ENCODE data around the gene SEMA3C.

Gene SEMA3C

DNA sequence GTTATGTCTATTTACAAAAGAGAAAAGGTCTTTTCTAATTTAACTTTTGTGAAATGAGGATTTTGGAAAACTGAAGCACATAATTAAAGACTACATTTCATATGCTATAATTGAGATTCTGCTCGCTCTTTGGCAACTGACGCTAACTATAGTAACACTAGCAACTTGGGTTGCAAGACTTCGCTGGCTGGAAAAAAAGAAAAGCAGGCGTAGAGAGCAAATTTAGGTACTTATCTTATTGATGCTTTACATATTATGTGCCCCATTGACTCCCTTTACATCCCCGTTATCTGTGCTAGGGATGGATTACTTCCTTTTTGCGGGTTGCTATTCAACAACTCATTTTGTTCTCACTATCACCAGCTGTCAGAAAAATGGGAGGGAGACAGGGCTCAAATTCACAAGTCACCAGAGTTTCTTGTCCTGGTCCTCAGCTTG lies 10.5 kb downstream of the SEMA3C start:
- Histone ChIP-seq H3K4me3 (ENCODE audit: low read length, poor library complexity, severe bottlenecking) (no peak overlapping the region), H3K4me2 (ENCODE audit: low read depth, low read length, poor library complexity, severe bottlenecking) (no peak overlapping the region), H3K9me3 (ENCODE audit: insufficient read depth, low read depth, low read length) (no peaks in the 10 kb centered on the region), H3K27me3 (ENCODE audit: insufficient read depth, low read length, poor library complexity, severe bottlenecking) (no peaks in the 10 kb centered on the region), H3K4me1 (ENCODE audit: insufficient read depth, low read length, poor library complexity, severe bottlenecking) (no peaks in the 10 kb centered on the region), H3F3A (ENCODE audit: low read depth) (no peaks in the 10 kb centered on the region), H3K9ac (ENCODE audit: low read depth, low read length, poor library complexity, severe bottlenecking) (no peak overlapping the region), H3K36me3 (ENCODE audit: insufficient read depth, low read length) (no peaks in the 10 kb centered on the region), H3K9me2 (replicated peaks; ENCODE audit: low read depth, low read length) (no peaks in the 10 kb centered on the region), H4K20me1 (ENCODE audit: insufficient read depth, low read length, poor library complexity, severe bottlenecking) (no peaks in the 10 kb centered on the region), H3K79me2 (ENCODE audit: insufficient read depth, low read length) (no peaks in the 10 kb centered on the region), H2AFZ (ENCODE audit: low read length) (no peak overlapping the region)
- TF ChIP-seq CTCF (conservative IDR thresholded peaks at IDR 0.05; ENCODE audit: low read length): no peak
- TF ChIP-seq EZH2phosphoT487 (IDR thresholded peaks at IDR 0.05; ENCODE audit: borderline replicate concordance): no peak

- no peaks in the 10 kb centered on the region for H3K9me2 ChIP-seq (replicated peaks; ENCODE audit: low read depth, low read length)
- no peaks in the 10 kb centered on the region for H3K9me3 ChIP-seq (ENCODE audit: insufficient read depth, low read depth, low read length)
- no peak overlapping the region for H3K4me2 ChIP-seq (ENCODE audit: low read depth, low read length, poor library complexity, severe bottlenecking)
- no peak overlapping the region for H3K9ac ChIP-seq (ENCODE audit: low read depth, low read length, poor library complexity, severe bottlenecking)
- H3K4me3 ChIP-seq (ENCODE audit: low read length, poor library complexity, severe bottlenecking): no peak overlapping the region
- no peaks in the 10 kb centered on the region for H3K36me3 ChIP-seq (ENCODE audit: insufficient read depth, low read length)
- no peaks in the 10 kb centered on the region for H3K79me2 ChIP-seq (ENCODE audit: insufficient read depth, low read length)
- H4K20me1 ChIP-seq (ENCODE audit: insufficient read depth, low read length, poor library complexity, severe bottlenecking): no peaks in the 10 kb centered on the region
- H3K4me1 ChIP-seq (ENCODE audit: insufficient read depth, low read length, poor library complexity, severe bottlenecking): no peaks in the 10 kb centered on the region
- no peaks in the 10 kb centered on the region for H3K27me3 ChIP-seq (ENCODE audit: insufficient read depth, low read length, poor library complexity, severe bottlenecking)
- H3F3A ChIP-seq (ENCODE audit: low read depth): no peaks in the 10 kb centered on the region
- H2AFZ ChIP-seq (ENCODE audit: low read length): no peak overlapping the region
- no peak for TF ChIP-seq EZH2phosphoT487 (IDR thresholded peaks at IDR 0.05; ENCODE audit: borderline replicate concordance)
- TF ChIP-seq CTCF (conservative IDR thresholded peaks at IDR 0.05; ENCODE audit: low read length): no peak
These were observed 11.2 kb downstream of the SEMA3C start for GRCh38 chr7:80907612-80908011.

GRCh38 chr7:80907141-80907601 lies 11.7 kb downstream of the SEMA3C start:
- no peaks in the 10 kb centered on the region for H3K27me3 ChIP-seq (ENCODE audit: insufficient read depth, low read length, poor library complexity, severe bottlenecking)
- no peaks in the 10 kb centered on the region for H3F3A ChIP-seq (ENCODE audit: low read depth)
- H2AFZ ChIP-seq (ENCODE audit: low read length): no peak overlapping the region
- no peak overlapping the region for H3K9ac ChIP-seq (ENCODE audit: low read depth, low read length, poor library complexity, severe bottlenecking)
- TF ChIP-seq CTCF (conservative IDR thresholded peaks at IDR 0.05; ENCODE audit: low read length): no peak
- TF ChIP-seq EZH2phosphoT487 (IDR thresholded peaks at IDR 0.05; ENCODE audit: borderline replicate concordance): no peak
- no peak overlapping the region for H3K4me3 ChIP-seq (ENCODE audit: low read length, poor library complexity, severe bottlenecking)
- no peaks in the 10 kb centered on the region for H3K36me3 ChIP-seq (ENCODE audit: insufficient read depth, low read length)
- no peaks in the 10 kb centered on the region for H4K20me1 ChIP-seq (ENCODE audit: insufficient read depth, low read length, poor library complexity, severe bottlenecking)
- H3K79me2 ChIP-seq (ENCODE audit: insufficient read depth, low read length): no peaks in the 10 kb centered on the region
- no peaks in the 10 kb centered on the region for H3K9me3 ChIP-seq (ENCODE audit: insufficient read depth, low read depth, low read length)
- H3K4me1 ChIP-seq (ENCODE audit: insufficient read depth, low read length, poor library complexity, severe bottlenecking): no peaks in the 10 kb centered on the region
- no peaks in the 10 kb centered on the region for H3K9me2 ChIP-seq (replicated peaks; ENCODE audit: low read depth, low read length)
- no peak overlapping the region for H3K4me2 ChIP-seq (ENCODE audit: low read depth, low read length, poor library complexity, severe bottlenecking)

Data from Loucy (cell line).